HepG2 (cell line): Measurements from ENCODE around the gene SNX18. TPM values are rescaled to one million over a fixed set of nuclear protein-coding genes. Genes with fewer than 3 reads are reported as not detected.

Source experiments
- ATAC-seq: fragments of 200-7000 bp; cut with Tn5 transposase; 3 replicates; pipeline ENCODE4 v1.9.1; 2020; ENCODE audit warnings: mild to moderate bottlenecking, moderate library complexity
- BruUV-seq: library from RNA; stranded (reverse); fragments of 400-500 nt; replicated peaks from 2 replicates; lab custom pipeline; 2021; lab: Mats Ljungman, UMichigan
- CTCF ChIA-PET: fragments of 300-600 bp; formaldehyde crosslinking; extraction: SDS; loops from one replicate; lab custom pipeline; 2021; ENCODE audit warnings: low total read pairs, inconsistent platforms, low intra/inter-chr PET ratio; lab: Yijun Ruan, JAX
- POLR2A ChIA-PET: fragments of 350-600 bp; sonication (Branson Sonifier 250); formaldehyde crosslinking; loops from one replicate; lab custom pipeline; 2020; ENCODE audit warnings: antibody characterized with exemption, inconsistent platforms; lab: Yijun Ruan, JAX
- DNase-seq: peaks from one replicate; pipeline ENCODE4 v3.0.0-alpha.2; 2015; ENCODE audit warnings: low spot score
- FAIRE-seq: peaks from 3 replicates; lab custom pipeline; 2011; peaks lifted over from hg19 to GRCh38; lab: Jason Lieb, UNC
- H2AFZ ChIP-seq: one replicate; pipeline ENCODE4 v1.6.1; 2011; ENCODE audit warnings: low read length, inconsistent platforms
- H3K27ac ChIP-seq: fragments of 300-600 bp; 3 replicates; pipeline ENCODE4 v1.8.0; 2011; ENCODE audit warnings: mixed run types, mild to moderate bottlenecking, mixed read lengths, low read length, inconsistent platforms; ENCODE audit not compliant: insufficient read depth; ENCODE audit errors: extremely low read length
- H3K27me3 ChIP-seq, 2 experiments: fragments of 200-600 bp in 1 of 2; 2 replicates in 1 of 2; 3 replicates in 1 of 2; pipeline versions ENCODE4 v1.6.0 to v1.8.0; 2011; ENCODE audit warnings: low read length in 2 of 2, mild to moderate bottlenecking in 2 of 2, moderate library complexity in 2 of 2, inconsistent platforms in 1 of 2; ENCODE audit not compliant: insufficient read depth in 2 of 2, control insufficient read depth in 1 of 2
- H3K36me3 ChIP-seq, 2 experiments: fragments of 200-600 bp in 1 of 2; replicated peaks in 1 of 2; 2 replicates in 1 of 2; 3 replicates in 1 of 2; pipeline versions ENCODE4 v1.5.1 to v1.8.0; 2011; ENCODE audit warnings: low read length in 2 of 2, inconsistent platforms in 1 of 2; ENCODE audit not compliant: insufficient read depth in 2 of 2, control insufficient read depth in 1 of 2
- H3K4me1 ChIP-seq: 2 replicates; pipeline ENCODE4 v1.5.1; 2012; ENCODE audit warnings: low read length, inconsistent platforms; ENCODE audit not compliant: insufficient read depth
- H3K4me2 ChIP-seq: 2 replicates; pipeline ENCODE4 v1.6.0; 2011; ENCODE audit warnings: low read depth, low read length, inconsistent platforms
- H3K4me3 ChIP-seq, 3 experiments: fragments of 200-600 bp in 1 of 3; sonication (generic), shearing (Covaris generic) in 1 of 3; replicated peaks in 1 of 3; 2 replicates each; pipeline ENCODE4 v1.5.1; 2011 to 2016; ENCODE audit warnings: low read length in 3 of 3, inconsistent platforms in 2 of 3, low read depth in 2 of 3, mild to moderate bottlenecking in 2 of 3, control low read depth in 1 of 3, mixed read lengths in 1 of 3; ENCODE audit not compliant: insufficient read depth in 1 of 3
- H3K79me2 ChIP-seq: one replicate; pipeline ENCODE4 v1.6.1; 2011; ENCODE audit warnings: low read length, inconsistent platforms; ENCODE audit not compliant: insufficient read depth
- H3K9ac ChIP-seq: 2 replicates; pipeline ENCODE4 v1.6.0; 2011; ENCODE audit warnings: mild to moderate bottlenecking, low read depth, low read length, inconsistent platforms; ENCODE audit not compliant: insufficient read depth
- H3K9me3 ChIP-seq: 2 replicates; pipeline ENCODE4 v1.5.1; 2012; ENCODE audit warnings: mild to moderate bottlenecking, low read length
- H4K20me1 ChIP-seq: 2 replicates; pipeline ENCODE4 v1.6.0; 2011; ENCODE audit warnings: inconsistent platforms, mild to moderate bottlenecking, low read length, moderate library complexity; ENCODE audit not compliant: insufficient read depth
- BCL3 ChIP-seq: sonication (generic); formaldehyde crosslinking; IDR thresholded peaks from 2 replicates; pipeline ENCODE4 v1.5.1; 2020; ENCODE audit warnings: mild to moderate bottlenecking, missing genetic modification reagents, moderate library complexity
- CSRNP1 ChIP-seq: sonication (generic); formaldehyde crosslinking; IDR thresholded peaks from 2 replicates; pipeline ENCODE4 v1.8.1; 2023; ENCODE audit warnings: mild to moderate bottlenecking, missing genetic modification reagents
- JUND ChIP-seq: sonication (generic); formaldehyde crosslinking; IDR thresholded peaks from 2 replicates; pipeline ENCODE4 v1.8.0; 2022; ENCODE audit warnings: mild to moderate bottlenecking, missing genetic modification reagents
- MNT ChIP-seq: fragments of 450-650 bp; IDR thresholded peaks from 2 replicates; pipeline ENCODE4 v1.6.1; 2016
- MYNN ChIP-seq: sonication (generic); formaldehyde crosslinking; IDR thresholded peaks from 2 replicates; pipeline ENCODE4 v1.4.0; 2020; ENCODE audit warnings: mild to moderate bottlenecking, low read depth, missing genetic modification reagents
- MYPOP ChIP-seq: sonication (generic); formaldehyde crosslinking; IDR thresholded peaks from 2 replicates; pipeline ENCODE4 v1.8.1; 2023; ENCODE audit warnings: mild to moderate bottlenecking, moderate library complexity, missing genetic modification reagents
- UBTF ChIP-seq: sonication (generic); formaldehyde crosslinking; IDR thresholded peaks from 2 replicates; pipeline ENCODE4 v1.4.0; 2020; ENCODE audit warnings: mild to moderate bottlenecking, missing genetic modification reagents
- ZNF224 ChIP-seq: sonication (generic); formaldehyde crosslinking; IDR thresholded peaks from 2 replicates; pipeline ENCODE4 v1.5.0; 2020; ENCODE audit warnings: mild to moderate bottlenecking, missing genetic modification reagents
- ZNF615 ChIP-seq: sonication (generic); formaldehyde crosslinking; IDR thresholded peaks from 2 replicates; pipeline ENCODE4 v1.5.0; 2020; ENCODE audit warnings: mild to moderate bottlenecking, missing genetic modification reagents, borderline replicate concordance
- WGBS: methylation state at CpG from one replicate; pipeline ENCODE4 v1.1.6; 2017; ENCODE audit warnings: low lambda C conversion rate; 5-methylcytosine and 5-hydroxymethylcytosine counted together
- in situ Hi-C: cut with HindIII; loops from 2 replicates; pipeline ENCODE4 v1.10.0; 2017; ENCODE audit warnings: low pct_unique_long_range_greater_than_20kb; ENCODE audit not compliant: extremely low pct_ligation_motif_present
- intact Hi-C: fragments of 100-400 bp; cut with micrococcal nuclease; formaldehyde crosslinking; loops from one replicate; pipeline ENCODE4 v1.10.0; 2022; ENCODE audit not compliant: unreplicated experiment
- polyA plus RNA-seq, 8 experiments: library from polyadenylated mRNA; depleted of rRNA in 3 of 8; stranded (reverse) in 7 of 8; unstranded in 1 of 8; fragments of >200 nt; fragmentation: Illumina TruSeq in 4 of 8; extraction: Trizol in 4 of 8; gene quantifications; 2 replicates each; pipeline versions ENCODE4 v1.2.1 to v1.2.3, GENCODE V29; 2011 to 2016; ENCODE audit warnings: low read depth in 4 of 8, missing spikeins in 1 of 8, mixed read lengths in 1 of 8; ENCODE audit not compliant: insufficient read depth in 1 of 8
- total RNA-seq, 5 experiments: library from RNA; depleted of rRNA; stranded (reverse); fragments of >200 nt; fragmentation: Illumina TruSeq; extraction: Trizol; gene quantifications; 2 replicates each; pipeline ENCODE4 v1.2.3, GENCODE V29; 2016; ENCODE audit warnings: low read depth in 1 of 5

The SNX18 gene
- total and polyA plus RNA-seq, 2 of the 13 experiments (the other 11 are each of a cell fraction or from before 2014, with no cell fraction given), result 2.3 to 6.2 TPM

GRCh38 chr5:54524704-54525103 lies 7.1 kb downstream of the SNX18 start:
- in situ Hi-C loops, result loop anchor here (25.0 kb wide), 1 partner anchor 638 kb away; the partner anchor contains the start of genes CDC20B and GPX8
- no peaks in the 10 kb centered on the region for H4K20me1 ChIP-seq
- BruUV-seq, result no TSS peak
- ChIA-PET POLR2A (no interaction called here), CTCF (no interaction called here)
- FAIRE-seq, result no peak
- intact Hi-C loops, result loop anchor here (10.0 kb wide), 1 partner anchor 100 kb away; no protein-coding TSS in a partner anchor
- H3K9ac ChIP-seq, result no peak overlapping the region
- WGBS, result 98% methylated on average over 5 of the region's 8 CpGs
- no peak for ATAC-seq
- peaks cover 21% of the 10 kb centered on the region for H3K79me2 ChIP-seq
- DNase-seq, result no peak
- no peaks in the 10 kb centered on the region for H3K36me3 ChIP-seq
- no peak overlapping the region for H3K27ac ChIP-seq
- H3K4me2 ChIP-seq, result no peak overlapping the region
- no peaks in the 10 kb centered on the region for H3K9me3 ChIP-seq
- TF ChIP-seq MYNN (CRISPR knock-in tag), result no peak
- no peak for TF ChIP-seq BCL3 (CRISPR knock-in tag)
- no peak overlapping the region for H2AFZ ChIP-seq
- H3K27me3 ChIP-seq, result no peaks in the 10 kb centered on the region
- no peak overlapping the region for H3K4me3 ChIP-seq
- H3K4me1 ChIP-seq, result peaks cover 19% of the 10 kb centered on the region

GRCh38 chr5:54525261-54525660 lies 7.7 kb downstream of the SNX18 start:
- WGBS, result 96% methylated on average over 4 of the region's 4 CpGs
- no TSS peak for BruUV-seq
- DNase-seq, result no peak
- H4K20me1 ChIP-seq, result no peaks in the 10 kb centered on the region
- no peak overlapping the region for H3K9ac ChIP-seq
- H3K79me2 ChIP-seq, result peaks cover 21% of the 10 kb centered on the region
- H3K27ac ChIP-seq, result no peak overlapping the region
- ChIA-PET CTCF (no interaction called here), POLR2A (no interaction called here)
- no peak for ATAC-seq
- in situ Hi-C loops (no loop called here), intact Hi-C loops (loop anchor here (10.0 kb wide), 1 partner anchor 100 kb away; no protein-coding TSS in a partner anchor)
- H3K36me3 ChIP-seq, result no peaks in the 10 kb centered on the region
- H2AFZ ChIP-seq, result no peak overlapping the region
- no peak for FAIRE-seq
- H3K4me3 ChIP-seq, result no peak overlapping the region
- no peaks in the 10 kb centered on the region for H3K27me3 ChIP-seq
- peaks cover 14% of the 10 kb centered on the region for H3K4me1 ChIP-seq
- no peaks in the 10 kb centered on the region for H3K9me3 ChIP-seq
- no peak overlapping the region for H3K4me2 ChIP-seq
- TF ChIP-seq ZNF224 (CRISPR knock-in tag) (no peak), UBTF (no peak), MYPOP (no peak), CSRNP1 (no peak), JUND (CRISPR knock-in tag) (no peak), ZNF615 (CRISPR knock-in tag) (no peak), MNT (no peak)
